ENCODE data around the gene RNF186.
"Not testable (repeated sequence)": the region's sequence is repeated elsewhere in the genome, so short reads cannot be mapped to it uniquely, and the experiment has no call there.

Gene RNF186

GRCh38 chr1:19793360-19794046 lies 21.6 kb downstream of the RNF186 start:
- DNase-seq (ENCODE audit: low read depth), result no peak

GRCh38 chr1:19792237-19793002 lies 22.7 kb downstream of the RNF186 start:
- DNase-seq (ENCODE audit: low read depth), result no peak

GRCh38 chr1:19790061-19790975 lies 24.8 kb downstream of the RNF186 start:
- DNase-seq (ENCODE audit: low read depth), result not testable (repeated sequence)

GRCh38 chr1:19786988-19787423 lies 28.1 kb downstream of the RNF186 start:
- no peak for DNase-seq (ENCODE audit: low read depth)

GRCh38 chr1:19785660-19786059 lies 29.4 kb downstream of the RNF186 start:
- no peak for DNase-seq (ENCODE audit: low read depth)

- DNase-seq (ENCODE audit: low read depth), result no peak
Observed at GRCh38 chr1:19780267-19780877, 34.7 kb downstream of the RNF186 start.

- DNase-seq (ENCODE audit: low read depth), result no peak
Observed at GRCh38 chr1:19776933-19777332, 38.1 kb downstream of the RNF186 start.

GRCh38 chr1:19776287-19776686 lies 38.8 kb downstream of the RNF186 start:
- DNase-seq (ENCODE audit: low read depth), result no peak

GRCh38 chr1:19775831-19776230 lies 39.3 kb downstream of the RNF186 start:
- DNase-seq (ENCODE audit: low read depth), result no peak

GRCh38 chr1:19775317-19775716 lies 39.8 kb downstream of the RNF186 start:
- no peak for DNase-seq (ENCODE audit: low read depth)

- no peak for DNase-seq (ENCODE audit: low read depth)
Observed at GRCh38 chr1:19774180-19774785, 40.8 kb downstream of the RNF186 start.

GRCh38 chr1:19773485-19773884 lies 41.6 kb downstream of the RNF186 start:
- no peak for DNase-seq (ENCODE audit: low read depth)

- DNase-seq (ENCODE audit: low read depth), result no peak
Observed at GRCh38 chr1:19772053-19772452, 43.0 kb downstream of the RNF186 start.

- DNase-seq (ENCODE audit: low read depth), result no peak
Observed at GRCh38 chr1:19771350-19771749, 43.7 kb downstream of the RNF186 start.

- DNase-seq (ENCODE audit: low read depth), result no peak
Observed at GRCh38 chr1:19770436-19771190, 44.5 kb downstream of the RNF186 start.

- DNase-seq (ENCODE audit: low read depth), result no peak
Observed at GRCh38 chr1:19769211-19769932, 45.7 kb downstream of the RNF186 start.

- DNase-seq (ENCODE audit: low read depth), result no peak
Observed at GRCh38 chr1:19768353-19769210, 46.5 kb downstream of the RNF186 start.

- DNase-seq (ENCODE audit: low read depth), result no peak
Observed at GRCh38 chr1:19765623-19766022, 49.5 kb downstream of the RNF186 start.

GRCh38 chr1:19764848-19765247 lies 50.2 kb downstream of the RNF186 start:
- DNase-seq (ENCODE audit: low read depth), result no peak
